HG03520 (cell line): Measurements from ENCODE around the gene FSCN2.
"Not testable (repeated sequence)": the region's sequence is repeated elsewhere in the genome, so short reads cannot be mapped to it uniquely, and the experiment has no call there.

Experiments used
- ATAC-seq: cut with Tn5 transposase; IDR thresholded peaks from one replicate; pipeline ENCODE4 v1.9.1; 2021; ENCODE audit warnings: mild to moderate bottlenecking, moderate library complexity; ENCODE audit not compliant: unreplicated experiment

FSCN2 gene

GRCh38 chr17:81524039-81524864 lies 3.9 kb upstream of the FSCN2 start:
- no peak for ATAC-seq

- ATAC-seq: no peak
Measured at GRCh38 chr17:81524865-81525159, 3.4 kb upstream of the FSCN2 start.

GRCh38 chr17:81526662-81527571 lies 1.3 kb upstream of the FSCN2 start:
- no peak for ATAC-seq

- ATAC-seq: no peak
Measured at GRCh38 chr17:81528384-81528650, 140 bp downstream of the FSCN2 start.

GRCh38 chr17:81528651-81529436 lies 667 bp downstream of the FSCN2 start:
- ATAC-seq: no peak

GRCh38 chr17:81529437-81529803 lies 1.2 kb downstream of the FSCN2 start:
- ATAC-seq: no peak

- not testable (repeated sequence) for ATAC-seq
Measured at GRCh38 chr17:81531013-81531412, 2.8 kb downstream of the FSCN2 start.

- ATAC-seq: not testable (repeated sequence)
Measured at GRCh38 chr17:81531998-81532404, 3.8 kb downstream of the FSCN2 start.

- no peak for ATAC-seq
Measured at GRCh38 chr17:81532490-81533287, 4.5 kb downstream of the FSCN2 start.

- no peak for ATAC-seq
Measured at GRCh38 chr17:81533339-81534141, 5.4 kb downstream of the FSCN2 start.

- no peak for ATAC-seq
Measured at GRCh38 chr17:81534157-81535006, 6.2 kb downstream of the FSCN2 start.

GRCh38 chr17:81535007-81535328 lies 6.8 kb downstream of the FSCN2 start:
- ATAC-seq: no peak

- ATAC-seq: no peak
Measured at GRCh38 chr17:81535480-81536298, 7.5 kb downstream of the FSCN2 start.

GRCh38 chr17:81536299-81537290 lies 8.4 kb downstream of the FSCN2 start:
- ATAC-seq: no peak

- ATAC-seq: no peak
Measured at GRCh38 chr17:81537343-81537855, 9.2 kb downstream of the FSCN2 start.

GRCh38 chr17:81537856-81538555 lies 9.8 kb downstream of the FSCN2 start:
- ATAC-seq: no peak
